Body of pancreas (tissue), 4 donors: Measurements from ENCODE around the gene CRYBB1.

Experiments
- CTCF ChIP-seq, 7 experiments: fragments of 450-650 bp in 4 of 7; fragments of 200-600 bp in 3 of 7; sonication (generic) in 3 of 7; IDR thresholded peaks; one replicate each; pipeline ENCODE4 v1.5.1; 2016 to 2019; ENCODE audit warnings: antibody characterized with exemption in 7 of 7
- POLR2A ChIP-seq, 3 donors: fragments of 450-650 bp; IDR thresholded peaks; one replicate each; pipeline ENCODE4 v1.6.1; 2016; ENCODE audit warnings: antibody characterized with exemption in 3 of 3, mild to moderate bottlenecking in 2 of 3

GRCh38 chr22:26614322-26614721 lies 3.5 kb downstream of the CRYBB1 start:
- no peak for TF ChIP-seq CTCF (IDR thresholded peaks at IDR 0.05)
- TF ChIP-seq POLR2A (IDR thresholded peaks at IDR 0.05): no peak
